H9 (cell line): ENCODE results near the gene EDNRB. TPM values are rescaled to one million over a fixed set of nuclear protein-coding genes. Genes with fewer than 3 reads are reported as not detected.

Source experiments
- DNase-seq: peaks from one replicate; pipeline ENCODE4 v3.0.0-alpha.2; 2017
- H2AFZ ChIP-seq: one replicate; pipeline ENCODE4 v1.6.1; 2013; ENCODE audit warnings: mild to moderate bottlenecking, low read length, control low read depth, moderate library complexity
- H2AK5ac ChIP-seq: 2 replicates; pipeline ENCODE4 v1.6.1; 2013; ENCODE audit warnings: low read length, control low read depth, mixed read lengths; ENCODE audit not compliant: insufficient read length
- H2BK120ac ChIP-seq: one replicate; pipeline ENCODE4 v1.6.1; 2013; ENCODE audit warnings: low read depth, mild to moderate bottlenecking, low read length, control low read depth, inconsistent platforms; ENCODE audit not compliant: poor library complexity, severe bottlenecking
- H2BK12ac ChIP-seq: 2 replicates; pipeline ENCODE4 v1.6.1; 2013; ENCODE audit warnings: low read length, control low read depth, mixed read lengths, low read depth; ENCODE audit not compliant: insufficient read length
- H2BK15ac ChIP-seq: 2 replicates; pipeline ENCODE4 v1.6.1; 2013; ENCODE audit warnings: low read depth, low read length, control low read depth
- H2BK20ac ChIP-seq: one replicate; pipeline ENCODE4 v1.6.1; 2013; ENCODE audit warnings: low read depth, mild to moderate bottlenecking, low read length, control low read depth, inconsistent platforms; ENCODE audit not compliant: poor library complexity, severe bottlenecking
- H2BK5ac ChIP-seq: 2 replicates; pipeline ENCODE4 v1.6.1; 2013; ENCODE audit warnings: low read length, control low read depth, mixed read lengths; ENCODE audit not compliant: insufficient read length
- H3K14ac ChIP-seq: 2 replicates; pipeline ENCODE4 v1.6.1; 2013; ENCODE audit warnings: low read length, control low read depth; ENCODE audit not compliant: insufficient read depth
- H3K18ac ChIP-seq: 2 replicates; pipeline ENCODE4 v1.6.1; 2013; ENCODE audit warnings: low read depth, mild to moderate bottlenecking, mixed read lengths, low read length, control low read depth; ENCODE audit not compliant: insufficient read length
- H3K23ac ChIP-seq: 2 replicates; pipeline ENCODE4 v1.6.1; 2013; ENCODE audit warnings: low read length, control low read depth, mixed read lengths, low read depth; ENCODE audit not compliant: insufficient read length
- H3K23me2 ChIP-seq: 2 replicates; pipeline ENCODE4 v1.6.1; 2013; ENCODE audit warnings: low read depth, mild to moderate bottlenecking, mixed read lengths, low read length, control low read depth; ENCODE audit not compliant: insufficient read length, poor library complexity, severe bottlenecking
- H3K27ac ChIP-seq: 2 replicates; pipeline ENCODE4 v1.5.1; 2013; ENCODE audit warnings: low read length, control low read depth, mixed read lengths, low read depth; ENCODE audit not compliant: insufficient read length
- H3K27me3 ChIP-seq: 2 replicates; pipeline ENCODE4 v1.6.1; 2013; ENCODE audit warnings: low read length, control low read depth, inconsistent platforms; ENCODE audit not compliant: insufficient read depth
- H3K4ac ChIP-seq: 2 replicates; pipeline ENCODE4 v1.6.1; 2013; ENCODE audit warnings: low read depth, mild to moderate bottlenecking, control low read depth, inconsistent platforms, low read length, moderate library complexity
- H3K4me1 ChIP-seq: 2 replicates; pipeline ENCODE4 v1.6.1; 2013; ENCODE audit warnings: low read length, control low read depth, inconsistent platforms; ENCODE audit not compliant: insufficient read depth
- H3K4me2 ChIP-seq: 2 replicates; pipeline ENCODE4 v1.6.1; 2013; ENCODE audit warnings: low read length, control low read depth, mixed read lengths; ENCODE audit not compliant: insufficient read length, insufficient read depth
- H3K56ac ChIP-seq: 2 replicates; pipeline ENCODE4 v1.6.1; 2013; ENCODE audit warnings: low read depth, mild to moderate bottlenecking, mixed read lengths, low read length, control low read depth; ENCODE audit not compliant: insufficient read length
- H3K79me1 ChIP-seq: 2 replicates; pipeline ENCODE4 v1.6.1; 2013; ENCODE audit warnings: low read depth, mild to moderate bottlenecking, moderate library complexity, low read length, control low read depth, inconsistent platforms; ENCODE audit not compliant: insufficient read depth, poor library complexity, severe bottlenecking
- H3K79me2 ChIP-seq: 2 replicates; pipeline ENCODE4 v1.6.1; 2013; ENCODE audit warnings: low read length, control low read depth, inconsistent platforms; ENCODE audit not compliant: insufficient read depth
- H3K9ac ChIP-seq: 2 replicates; pipeline ENCODE4 v1.6.1; 2013; ENCODE audit warnings: low read length, control low read depth, mixed read lengths; ENCODE audit not compliant: insufficient read length; ENCODE audit errors: extremely low read depth
- H3K9me3 ChIP-seq: one replicate; pipeline ENCODE4 v1.6.1; 2013; ENCODE audit warnings: low read depth, low read length, inconsistent platforms; ENCODE audit not compliant: control insufficient read depth
- H3T11ph ChIP-seq: one replicate; pipeline ENCODE4 v1.6.1; 2013; ENCODE audit warnings: mild to moderate bottlenecking, low read length, control low read depth, inconsistent platforms
- H4K20me1 ChIP-seq: one replicate; pipeline ENCODE4 v1.6.1; 2013; ENCODE audit not compliant: control insufficient read depth, insufficient read length, insufficient read depth
- H4K5ac ChIP-seq: 2 replicates; pipeline ENCODE4 v1.6.1; 2013; ENCODE audit warnings: low read depth, mild to moderate bottlenecking, mixed read lengths, low read length, control low read depth; ENCODE audit not compliant: insufficient read length
- H4K8ac ChIP-seq: replicated peaks from 2 replicates; pipeline ENCODE4 v1.6.1; 2013; ENCODE audit warnings: low read length, control low read depth, mixed read lengths, low read depth; ENCODE audit not compliant: insufficient read length
- H4K91ac ChIP-seq: 2 replicates; pipeline ENCODE4 v1.6.1; 2013; ENCODE audit warnings: low read depth, mild to moderate bottlenecking, moderate library complexity, mixed read lengths, low read length, control low read depth; ENCODE audit not compliant: insufficient read length
- H3K27ac Mint-ChIP-seq, 3 experiments: 2 replicates in 2 of 3; 3 replicates in 1 of 3; pipeline ENCODE4 v1.8.0; 2020 to 2021; ENCODE audit warnings: mixed read lengths in 3 of 3, mild to moderate bottlenecking in 1 of 3, moderate library complexity in 1 of 3
- H3K27me3 Mint-ChIP-seq: 2 replicates; pipeline ENCODE4 v1.8.0; 2021; ENCODE audit warnings: low read depth, mild to moderate bottlenecking, moderate library complexity, mixed read lengths
- H3K36me3 Mint-ChIP-seq, 3 experiments: 2 replicates in 2 of 3; 3 replicates in 1 of 3; pipeline ENCODE4 v1.8.0; 2020 to 2021; ENCODE audit warnings: low read depth in 3 of 3, mixed read lengths in 3 of 3; ENCODE audit not compliant: insufficient read depth in 1 of 3
- H3K4me1 Mint-ChIP-seq, 2 experiments: 2 replicates each; pipeline ENCODE4 v1.8.0; 2020; ENCODE audit warnings: mixed read lengths in 2 of 2
- H3K4me3 Mint-ChIP-seq, 2 experiments: 2 replicates in 1 of 2; 3 replicates in 1 of 2; pipeline ENCODE4 v1.8.0; 2020 to 2021; ENCODE audit warnings: mild to moderate bottlenecking in 2 of 2, mixed read lengths in 2 of 2, moderate library complexity in 1 of 2
- H3K9me3 Mint-ChIP-seq, 2 experiments: 2 replicates in 1 of 2; 3 replicates in 1 of 2; pipeline ENCODE4 v1.8.0; 2020; ENCODE audit warnings: mild to moderate bottlenecking in 2 of 2, mixed read lengths in 2 of 2, moderate library complexity in 1 of 2
- WGBS: extraction: QIAGEN DNeasy Blood & Tissue Kit; methylation state at CpG from one replicate; pipeline ENCODE4 v1.1.7; 2013; ENCODE audit warnings: missing lambda C conversion rate, low lambda C conversion rate, mixed read lengths; ENCODE audit not compliant: insufficient read length; ENCODE audit errors: extremely low coverage; 5-methylcytosine and 5-hydroxymethylcytosine counted together
- total RNA-seq: library from RNA; stranded (reverse); gene quantifications from 2 replicates; pipeline ENCODE4 v1.2.1, GENCODE V29; 2021
- TF ChIP-seq, protein P1 (sequence below): fragments of 200-600 bp; sonication (generic); conservative IDR thresholded peaks from 3 replicates; pipeline ENCODE4 v1.8.0; 2021; ENCODE audit warnings: antibody characterized with exemption, mild to moderate bottlenecking

Gene EDNRB
- total RNA-seq, 1 experiment from 2014 or later = 6.6 TPM

DNA sequence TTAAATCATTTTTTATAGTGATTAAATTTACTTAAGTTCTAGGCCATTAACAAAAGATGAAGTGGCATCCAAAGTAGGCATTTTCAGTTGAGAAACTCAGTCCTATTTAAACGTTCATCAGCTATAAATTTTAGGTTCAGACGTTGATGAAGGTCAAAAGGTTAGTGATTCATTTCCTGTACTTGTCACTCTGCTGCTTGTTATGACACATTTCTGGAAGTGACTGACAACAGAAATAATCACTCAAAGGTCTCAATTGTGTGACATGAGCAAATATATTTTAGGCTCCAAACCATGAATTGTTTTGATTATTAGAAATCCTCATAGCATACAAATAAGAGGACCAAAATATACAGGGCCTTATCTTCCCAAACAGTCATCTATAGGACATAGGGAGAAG lies 10.3 kb upstream of the EDNRB start:
- H3K4me2 ChIP-seq = no peak overlapping the region
- H2BK5ac ChIP-seq = no peak overlapping the region
- H3K27ac ChIP-seq = no peak overlapping the region
- no peak overlapping the region for H2BK12ac ChIP-seq
- no peak overlapping the region for H4K5ac ChIP-seq
- peaks cover 0 to 5% (median 1%) of the 10 kb centered on the region in 3 experiments; a peak in 4 of 7 replicates for H3K36me3 Mint-ChIP-seq
- DNase-seq = no peak
- no peaks in the 10 kb centered on the region for H3K79me2 ChIP-seq
- H3K9me3 Mint-ChIP-seq = peaks cover 0 to 8% of the 10 kb centered on the region in 2 experiments; a peak in 3 of 5 replicates
- no peak overlapping the region for H4K8ac ChIP-seq
- no peak overlapping the region for H2BK120ac ChIP-seq
- no peaks in the 10 kb centered on the region for H3K79me1 ChIP-seq
- H3K4ac ChIP-seq = no peak overlapping the region
- no peak overlapping the region for H3T11ph ChIP-seq
- no peak overlapping the region for H2AK5ac ChIP-seq
- no peaks in the 10 kb centered on the region for H3K27me3 ChIP-seq
- no peak overlapping the region for H3K56ac ChIP-seq
- no peak overlapping the region for H2AFZ ChIP-seq
- H3K18ac ChIP-seq = no peak overlapping the region
- no peak overlapping the region for H3K9ac ChIP-seq
- no peak overlapping the region for H3K23ac ChIP-seq
- WGBS = no CpG with 5 or more reads among the region's 2 CpGs
- H3K4me1 Mint-ChIP-seq = peaks cover 4 to 18% of the 10 kb centered on the region in 2 experiments; a peak in 3 of 4 replicates
- no peaks in the 10 kb centered on the region for H4K20me1 ChIP-seq
- H3K14ac ChIP-seq = no peak overlapping the region
- TF ChIP-seq, protein P1, sequence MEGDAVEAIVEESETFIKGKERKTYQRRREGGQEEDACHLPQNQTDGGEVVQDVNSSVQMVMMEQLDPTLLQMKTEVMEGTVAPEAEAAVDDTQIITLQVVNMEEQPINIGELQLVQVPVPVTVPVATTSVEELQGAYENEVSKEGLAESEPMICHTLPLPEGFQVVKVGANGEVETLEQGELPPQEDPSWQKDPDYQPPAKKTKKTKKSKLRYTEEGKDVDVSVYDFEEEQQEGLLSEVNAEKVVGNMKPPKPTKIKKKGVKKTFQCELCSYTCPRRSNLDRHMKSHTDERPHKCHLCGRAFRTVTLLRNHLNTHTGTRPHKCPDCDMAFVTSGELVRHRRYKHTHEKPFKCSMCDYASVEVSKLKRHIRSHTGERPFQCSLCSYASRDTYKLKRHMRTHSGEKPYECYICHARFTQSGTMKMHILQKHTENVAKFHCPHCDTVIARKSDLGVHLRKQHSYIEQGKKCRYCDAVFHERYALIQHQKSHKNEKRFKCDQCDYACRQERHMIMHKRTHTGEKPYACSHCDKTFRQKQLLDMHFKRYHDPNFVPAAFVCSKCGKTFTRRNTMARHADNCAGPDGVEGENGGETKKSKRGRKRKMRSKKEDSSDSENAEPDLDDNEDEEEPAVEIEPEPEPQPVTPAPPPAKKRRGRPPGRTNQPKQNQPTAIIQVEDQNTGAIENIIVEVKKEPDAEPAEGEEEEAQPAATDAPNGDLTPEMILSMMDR = no peak
- H3K27me3 Mint-ChIP-seq = no peaks in the 10 kb centered on the region; the same call in 1 of the 2 replicates
- no peaks in the 10 kb centered on the region for H3K9me3 ChIP-seq
- no peaks in the 10 kb centered on the region; the same call in 1 of the 2 replicates for H3K4me1 ChIP-seq
- no peak overlapping the region for H2BK20ac ChIP-seq
- H2BK15ac ChIP-seq = no peak overlapping the region
- no peaks in the 10 kb centered on the region for H3K23me2 ChIP-seq
- H4K91ac ChIP-seq = no peak overlapping the region
- H3K27ac Mint-ChIP-seq = no peak overlapping the region
- H3K4me3 Mint-ChIP-seq = no peak overlapping the region
